ENCODE data around the gene PCDHA6. TPM values are rescaled to one million over a fixed set of nuclear protein-coding genes. Genes with fewer than 3 reads are reported as not detected.

PCDHA6 gene
- total RNA-seq, 4 donors from 2014 or later: 0.13 to 0.49 TPM; not detected in 2

DNA sequence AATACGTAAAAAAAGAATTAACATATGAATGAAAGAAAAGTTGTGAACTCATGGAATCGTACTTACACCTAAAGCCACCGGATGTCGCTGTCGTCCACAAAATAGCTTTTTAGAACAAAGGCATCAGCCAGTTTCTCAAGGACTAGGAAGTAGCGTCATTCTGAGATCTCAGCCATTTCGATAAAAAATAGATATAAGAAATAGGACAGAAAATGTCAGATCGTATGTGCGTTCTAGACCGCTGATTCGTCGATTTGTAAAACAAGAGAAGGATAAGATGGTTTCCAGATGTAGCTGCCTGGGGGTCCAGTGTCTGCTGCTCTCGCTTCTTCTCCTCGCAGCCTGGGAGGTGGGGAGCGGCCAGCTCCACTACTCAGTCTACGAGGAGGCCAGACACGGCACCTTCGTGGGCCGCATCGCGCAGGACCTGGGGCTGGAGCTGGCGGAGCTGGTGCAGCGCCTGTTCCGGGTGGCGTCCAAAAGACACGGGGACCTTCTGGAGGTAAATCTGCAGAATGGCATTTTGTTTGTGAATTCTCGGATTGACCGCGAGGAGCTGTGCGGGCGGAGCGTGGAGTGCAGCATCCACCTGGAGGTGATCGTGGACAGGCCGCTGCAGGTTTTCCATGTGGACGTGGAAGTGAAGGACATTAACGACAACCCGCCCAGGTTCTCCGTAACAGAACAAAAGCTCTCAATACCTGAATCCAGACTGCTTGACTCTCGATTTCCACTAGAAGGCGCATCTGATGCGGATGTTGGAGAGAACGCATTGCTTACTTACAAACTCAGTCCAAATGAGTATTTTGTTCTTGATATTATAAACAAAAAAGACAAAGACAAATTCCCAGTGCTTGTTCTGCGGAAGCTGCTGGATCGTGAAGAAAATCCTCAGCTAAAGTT lies 28.3 kb downstream of the PCDHA6 start, which contains the start of gene PCDHA10:
TSS of gene PCDHA10 (plus strand) at position 126 of the 903 bp plus-strand sequence. CDS start at position 278, 152 bp downstream.
- H3K4me3 ChIP-seq (ENCODE audit: low read depth, poor library complexity, severe bottlenecking): peak within 1 kb of the TSS; percentile 11
- intact Hi-C loops (cut with DNase I; ENCODE audit: low total_unique reads): no loop called here
- no peak for DNase-seq (ENCODE audit: low spot score in 2 of 2)
- 16 to 30% methylated on average over 43 to 44 of the region's 44 CpGs for WGBS, 2 donors
- TF ChIP-seq CTCF (IDR thresholded peaks at IDR 0.05) (no peak), POLR2A (IDR thresholded peaks at IDR 0.05) (no peak)

GRCh38 chr5:140857177-140857986 lies 29.6 kb downstream of the PCDHA6 start:
- WGBS, 2 donors: 58 to 60% methylated on average over 79 to 92 of the region's 94 CpGs
- no peak for DNase-seq (ENCODE audit: low spot score in 2 of 2)
- intact Hi-C loops (cut with DNase I; ENCODE audit: low total_unique reads): no loop called here
- no peak for TF ChIP-seq POLR2A (IDR thresholded peaks at IDR 0.05)
- no peak for TF ChIP-seq CTCF (IDR thresholded peaks at IDR 0.05)
- no peak overlapping the region for H3K4me3 ChIP-seq (ENCODE audit: low read depth, poor library complexity, severe bottlenecking)

DNA sequence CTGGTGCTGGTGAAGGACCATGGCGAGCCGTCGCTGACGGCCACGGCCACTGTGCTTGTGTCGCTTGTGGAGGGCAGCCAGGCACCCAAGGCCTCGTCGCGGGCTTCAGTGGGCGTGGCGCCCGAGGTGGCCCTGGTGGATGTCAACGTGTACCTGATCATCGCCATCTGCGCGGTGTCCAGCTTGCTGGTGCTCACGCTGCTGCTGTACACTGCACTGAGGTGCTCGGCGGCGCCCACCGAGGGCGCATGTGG lies 30.2 kb downstream of the PCDHA6 start:
- 73 to 77% methylated on average over 6 to 12 of the region's 22 CpGs for WGBS, 2 donors
- no peak overlapping the region for H3K4me3 ChIP-seq (ENCODE audit: low read depth, poor library complexity, severe bottlenecking)
- no peak for DNase-seq (ENCODE audit: low spot score in 2 of 2)
- TF ChIP-seq POLR2A (IDR thresholded peaks at IDR 0.05): no peak
- TF ChIP-seq CTCF (IDR thresholded peaks at IDR 0.05): no peak
- intact Hi-C loops (cut with DNase I; ENCODE audit: low total_unique reads): no loop called here

GRCh38 chr5:140862441-140863295 lies 34.9 kb downstream of the PCDHA6 start:
- no peak for DNase-seq (ENCODE audit: low spot score in 2 of 2)
- WGBS, 2 donors: 45 to 52% methylated on average over 52 to 75 of the region's 76 CpGs
- H3K4me3 ChIP-seq (ENCODE audit: low read depth, poor library complexity, severe bottlenecking): no peak overlapping the region
- intact Hi-C loops (cut with DNase I; ENCODE audit: low total_unique reads): no loop called here
- no peak for TF ChIP-seq POLR2A (IDR thresholded peaks at IDR 0.05)
- no peak for TF ChIP-seq CTCF (IDR thresholded peaks at IDR 0.05)

- 15 to 22% methylated on average over 41 of the region's 41 CpGs for WGBS, 2 donors
- no peak within 1 kb of the TSS for H3K4me3 ChIP-seq (ENCODE audit: low read depth, poor library complexity, severe bottlenecking)
- DNase-seq (ENCODE audit: low spot score in 2 of 2): no peak
- intact Hi-C loops (cut with DNase I; ENCODE audit: low total_unique reads): no loop called here
- no peak for TF ChIP-seq CTCF (IDR thresholded peaks at IDR 0.05)
- no peak for TF ChIP-seq POLR2A (IDR thresholded peaks at IDR 0.05)
These were observed 41.2 kb downstream of the PCDHA6 start, which contains the start of gene PCDHA11 for GRCh38 chr5:140868721-140869554. TSS of gene PCDHA11 (plus strand) at chr5:140868957. CDS start at chr5:140869104, 147 bp downstream.

Measured in lower leg skin (tissue), 4 donors.